SK-N-SH treated with all-trans-retinoic acid at 6 μM for 48 hours (cell line): ENCODE measurements around the gene OR6B3.

Source experiments
- ATAC-seq: fragments of 200-7000 bp; cut with Tn5 transposase; 3 replicates; pipeline ENCODE4 v1.9.1; 2020; ENCODE audit warnings: mild to moderate bottlenecking, moderate library complexity
- BACH2 ChIP-seq: fragments of 250-450 bp; sonication (Bioruptor Pico); IDR thresholded peaks from 2 replicates; pipeline ENCODE4 v1.9.0; 2021; ENCODE audit warnings: mild to moderate bottlenecking, borderline replicate concordance
- CREB5 ChIP-seq: fragments of 250-450 bp; sonication (Bioruptor Pico); IDR thresholded peaks from 2 replicates; pipeline ENCODE4 v1.5.1; 2020; ENCODE audit warnings: low read depth, mild to moderate bottlenecking, moderate library complexity
- CSDC2 ChIP-seq: fragments of 250-450 bp; sonication (Bioruptor Pico); IDR thresholded peaks from 2 replicates; pipeline ENCODE4 v1.5.0; 2020; ENCODE audit warnings: mild to moderate bottlenecking, moderate library complexity
- ESRRG ChIP-seq: fragments of 250-450 bp; sonication (Bioruptor Pico); IDR thresholded peaks from 2 replicates; pipeline ENCODE4 v1.6.1; 2021; ENCODE audit warnings: mild to moderate bottlenecking
- GLIS3 ChIP-seq: fragments of 250-450 bp; sonication (Bioruptor Pico); IDR thresholded peaks from 2 replicates; pipeline ENCODE4 v1.5.0; 2020; ENCODE audit warnings: mild to moderate bottlenecking, moderate library complexity
- ISL1 ChIP-seq: fragments of 250-450 bp; sonication (Bioruptor Pico); IDR thresholded peaks from 2 replicates; pipeline ENCODE4 v2.1.2; 2022; ENCODE audit warnings: mild to moderate bottlenecking, moderate library complexity
- OSR1 ChIP-seq: fragments of 250-450 bp; sonication (Bioruptor Pico); IDR thresholded peaks from 2 replicates; pipeline ENCODE4 v1.8.0; 2022; ENCODE audit warnings: moderate library complexity, mild to moderate bottlenecking, inconsistent platforms
- POU6F1 ChIP-seq: fragments of 250-450 bp; sonication (Bioruptor Pico); IDR thresholded peaks from 2 replicates; pipeline ENCODE4 v1.8.0; 2021; ENCODE audit warnings: low read depth, mild to moderate bottlenecking, moderate library complexity, borderline replicate concordance
- PPARA ChIP-seq: fragments of 250-450 bp; sonication (Bioruptor Pico); IDR thresholded peaks from 2 replicates; pipeline ENCODE4 v1.5.0; 2020; ENCODE audit warnings: mild to moderate bottlenecking, borderline replicate concordance
- RARB ChIP-seq: fragments of 250-450 bp; sonication (Bioruptor Pico); IDR thresholded peaks from 2 replicates; pipeline ENCODE4 v1.8.0; 2021; ENCODE audit warnings: mild to moderate bottlenecking, moderate library complexity
- SNAI2 ChIP-seq: fragments of 250-450 bp; sonication (Bioruptor Pico); IDR thresholded peaks from 2 replicates; pipeline ENCODE4 v1.5.0; 2020; ENCODE audit warnings: mild to moderate bottlenecking, moderate library complexity
- TCF4 ChIP-seq: fragments of 250-450 bp; sonication (Bioruptor Pico); IDR thresholded peaks from 2 replicates; pipeline ENCODE4 v1.8.0; 2021; ENCODE audit warnings: mild to moderate bottlenecking, moderate library complexity, borderline replicate concordance
- TOX ChIP-seq: fragments of 250-450 bp; sonication (Bioruptor Pico); IDR thresholded peaks from 2 replicates; pipeline ENCODE4 v1.8.0; 2021; ENCODE audit warnings: mild to moderate bottlenecking, moderate library complexity, borderline replicate concordance
- ZC3H10 ChIP-seq: fragments of 250-450 bp; sonication (Bioruptor Pico); IDR thresholded peaks from 2 replicates; pipeline ENCODE4 v1.5.1; 2021; ENCODE audit warnings: mild to moderate bottlenecking, moderate library complexity
- ZFP3 ChIP-seq: fragments of 250-450 bp; sonication (Bioruptor Pico); IDR thresholded peaks from 2 replicates; pipeline ENCODE4 v1.5.0; 2020; ENCODE audit warnings: mild to moderate bottlenecking, moderate library complexity
- ZFP30 ChIP-seq: fragments of 450-650 bp; formaldehyde crosslinking; IDR thresholded peaks from 2 replicates; pipeline ENCODE4 v1.5.0; 2022; ENCODE audit warnings: mild to moderate bottlenecking, moderate library complexity
- ZNF70 ChIP-seq: fragments of 450-650 bp; formaldehyde crosslinking; IDR thresholded peaks from 2 replicates; pipeline ENCODE4 v1.5.0; 2020; ENCODE audit warnings: mild to moderate bottlenecking, moderate library complexity
- ZNF8 ChIP-seq: fragments of 450-650 bp; formaldehyde crosslinking; IDR thresholded peaks from 2 replicates; pipeline ENCODE4 v1.5.0; 2020; ENCODE audit warnings: mild to moderate bottlenecking, moderate library complexity
- TF ChIP-seq, protein P1 (sequence below): fragments of 250-450 bp; sonication (Bioruptor Pico); IDR thresholded peaks from 2 replicates; pipeline ENCODE4 v1.5.0; 2020; ENCODE audit warnings: mild to moderate bottlenecking, moderate library complexity
- TF ChIP-seq, protein P2 (sequence below): fragments of 250-450 bp; sonication (Bioruptor Pico); IDR thresholded peaks from 2 replicates; pipeline ENCODE4 v1.5.1; 2021; ENCODE audit warnings: mild to moderate bottlenecking, moderate library complexity

OR6B3 gene

GRCh38 chr2:240024766-240025165 is 28.6 kb downstream of the OR6B3 start:
- TF ChIP-seq CREB5 (CRISPR knock-in tag) (no peak), ZFP30 (CRISPR knock-in tag) (no peak), CSDC2 (CRISPR knock-in tag) (no peak), ZNF8 (CRISPR knock-in tag) (no peak), TCF4 (no peak), SNAI2 (CRISPR knock-in tag) (no peak), ZNF70 (CRISPR knock-in tag) (no peak), PPARA (CRISPR knock-in tag) (no peak), GLIS3 (no peak), ZC3H10 (no peak), POU6F1 (CRISPR knock-in tag) (no peak), ZFP3 (CRISPR knock-in tag) (no peak)
- TF ChIP-seq, protein P1, sequence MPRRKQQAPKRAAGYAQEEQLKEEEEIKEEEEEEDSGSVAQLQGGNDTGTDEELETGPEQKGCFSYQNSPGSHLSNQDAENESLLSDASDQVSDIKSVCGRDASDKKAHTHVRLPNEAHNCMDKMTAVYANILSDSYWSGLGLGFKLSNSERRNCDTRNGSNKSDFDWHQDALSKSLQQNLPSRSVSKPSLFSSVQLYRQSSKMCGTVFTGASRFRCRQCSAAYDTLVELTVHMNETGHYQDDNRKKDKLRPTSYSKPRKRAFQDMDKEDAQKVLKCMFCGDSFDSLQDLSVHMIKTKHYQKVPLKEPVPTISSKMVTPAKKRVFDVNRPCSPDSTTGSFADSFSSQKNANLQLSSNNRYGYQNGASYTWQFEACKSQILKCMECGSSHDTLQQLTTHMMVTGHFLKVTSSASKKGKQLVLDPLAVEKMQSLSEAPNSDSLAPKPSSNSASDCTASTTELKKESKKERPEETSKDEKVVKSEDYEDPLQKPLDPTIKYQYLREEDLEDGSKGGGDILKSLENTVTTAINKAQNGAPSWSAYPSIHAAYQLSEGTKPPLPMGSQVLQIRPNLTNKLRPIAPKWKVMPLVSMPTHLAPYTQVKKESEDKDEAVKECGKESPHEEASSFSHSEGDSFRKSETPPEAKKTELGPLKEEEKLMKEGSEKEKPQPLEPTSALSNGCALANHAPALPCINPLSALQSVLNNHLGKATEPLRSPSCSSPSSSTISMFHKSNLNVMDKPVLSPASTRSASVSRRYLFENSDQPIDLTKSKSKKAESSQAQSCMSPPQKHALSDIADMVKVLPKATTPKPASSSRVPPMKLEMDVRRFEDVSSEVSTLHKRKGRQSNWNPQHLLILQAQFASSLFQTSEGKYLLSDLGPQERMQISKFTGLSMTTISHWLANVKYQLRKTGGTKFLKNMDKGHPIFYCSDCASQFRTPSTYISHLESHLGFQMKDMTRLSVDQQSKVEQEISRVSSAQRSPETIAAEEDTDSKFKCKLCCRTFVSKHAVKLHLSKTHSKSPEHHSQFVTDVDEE: no peak
- ATAC-seq: peak; percentile 10

DNA sequence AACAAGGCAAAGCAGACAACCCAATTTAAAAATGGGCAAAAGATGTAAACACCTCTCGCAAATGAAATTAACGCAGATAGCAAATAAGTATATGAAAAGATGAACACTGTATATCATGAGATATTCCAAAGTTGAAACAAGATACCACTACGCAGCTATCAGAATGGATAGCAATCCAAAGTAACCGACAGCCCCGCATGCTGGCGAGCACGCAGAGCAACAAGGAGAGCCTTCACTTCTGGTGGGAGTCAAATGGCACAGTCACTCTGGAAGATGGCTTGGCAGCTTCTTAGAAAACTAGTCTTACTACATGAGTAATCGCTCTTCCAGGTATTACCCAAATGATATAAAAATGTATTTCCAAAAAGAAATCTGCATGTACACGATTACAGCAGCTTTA is 29.5 kb downstream of the OR6B3 start:
- no peak for TF ChIP-seq TCF4
- TF ChIP-seq OSR1 (CRISPR knock-in tag): no peak
- TF ChIP-seq ZFP3 (CRISPR knock-in tag): no peak
- TF ChIP-seq PPARA (CRISPR knock-in tag): no peak
- no peak for TF ChIP-seq BACH2
- TF ChIP-seq POU6F1 (CRISPR knock-in tag): no peak
- no peak for TF ChIP-seq CSDC2 (CRISPR knock-in tag)
- TF ChIP-seq ZNF70 (CRISPR knock-in tag): no peak
- TF ChIP-seq RARB (CRISPR knock-in tag): no peak
- TF ChIP-seq ZC3H10: no peak
- TF ChIP-seq ISL1: no peak
- no peak for TF ChIP-seq ZNF8 (CRISPR knock-in tag)
- TF ChIP-seq SNAI2 (CRISPR knock-in tag): no peak
- TF ChIP-seq ESRRG: no peak
- TF ChIP-seq, protein P1: no peak
- ATAC-seq: no peak

DNA sequence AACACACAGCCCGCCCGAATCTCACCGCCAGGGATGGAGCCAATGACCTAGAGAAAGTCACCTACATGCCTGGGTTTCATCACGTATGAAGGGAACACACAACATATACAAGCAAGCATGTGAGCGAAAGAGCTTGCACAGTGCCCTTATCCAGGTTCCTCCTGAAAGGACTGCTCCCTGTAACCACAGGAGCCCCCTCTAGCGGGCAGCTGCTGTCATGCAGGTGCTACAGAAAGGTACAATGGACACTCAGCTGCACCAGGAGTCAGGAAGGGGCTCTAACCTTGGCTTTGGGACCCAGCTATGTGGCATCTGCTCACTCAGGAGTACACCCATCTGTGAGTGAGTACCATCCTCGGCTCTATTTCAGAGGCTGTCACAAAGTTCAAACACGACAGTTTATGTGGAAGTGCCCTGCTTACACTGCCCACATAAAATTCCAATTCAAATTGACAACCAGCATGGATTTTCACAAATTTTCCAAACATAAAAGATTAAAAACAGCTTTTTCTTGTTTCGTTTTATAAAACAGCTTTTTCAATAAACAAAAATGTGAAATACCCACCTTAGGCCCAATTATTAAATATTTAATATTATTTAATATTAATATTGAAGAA is 31.7 kb downstream of the OR6B3 start:
- TF ChIP-seq OSR1 (CRISPR knock-in tag) (no peak), TOX (CRISPR knock-in tag) (no peak), ZNF8 (CRISPR knock-in tag) (no peak), PPARA (CRISPR knock-in tag) (no peak), ZNF70 (CRISPR knock-in tag) (no peak), ZC3H10 (no peak), CSDC2 (CRISPR knock-in tag) (no peak)
- TF ChIP-seq, protein P2, sequence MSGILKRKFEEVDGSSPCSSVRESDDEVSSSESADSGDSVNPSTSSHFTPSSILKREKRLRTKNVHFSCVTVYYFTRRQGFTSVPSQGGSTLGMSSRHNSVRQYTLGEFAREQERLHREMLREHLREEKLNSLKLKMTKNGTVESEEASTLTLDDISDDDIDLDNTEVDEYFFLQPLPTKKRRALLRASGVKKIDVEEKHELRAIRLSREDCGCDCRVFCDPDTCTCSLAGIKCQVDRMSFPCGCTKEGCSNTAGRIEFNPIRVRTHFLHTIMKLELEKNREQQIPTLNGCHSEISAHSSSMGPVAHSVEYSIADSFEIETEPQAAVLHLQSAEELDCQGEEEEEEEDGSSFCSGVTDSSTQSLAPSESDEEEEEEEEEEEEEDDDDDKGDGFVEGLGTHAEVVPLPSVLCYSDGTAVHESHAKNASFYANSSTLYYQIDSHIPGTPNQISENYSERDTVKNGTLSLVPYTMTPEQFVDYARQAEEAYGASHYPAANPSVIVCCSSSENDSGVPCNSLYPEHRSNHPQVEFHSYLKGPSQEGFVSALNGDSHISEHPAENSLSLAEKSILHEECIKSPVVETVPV (CRISPR knock-in tag): no peak
- ATAC-seq: peak; percentile 78
